T-cell (primary cell): ENCODE data around the gene CPTP. TPM values are rescaled to one million over a fixed set of nuclear protein-coding genes. Genes with fewer than 3 reads are reported as not detected.

Experiments
- ATAC-seq, 4 experiments: fragments of 200-7000 bp in 3 of 4; fragments of 150-1000 bp in 1 of 4; cut with Tn5 transposase; replicated peaks in 1 of 4; 1 replicate in 3 of 4; 2 replicates in 1 of 4; pipeline ENCODE4 v1.10.0; 2021; ENCODE audit warnings: moderate library complexity in 3 of 4, mild to moderate bottlenecking in 2 of 4, moderate number of reproducible peaks in 1 of 4
- CTCF ChIA-PET, 2 donors: fragments of 300-600 bp; sonication (Branson Sonifier 250); formaldehyde crosslinking; loops; one replicate each; lab custom pipeline; 2022; ENCODE audit warnings: antibody characterized with exemption in 2 of 2; lab: Charles Lee
- POLR2A ChIA-PET, 2 donors: fragments of 300-600 bp; sonication (Branson Sonifier 250); formaldehyde crosslinking; loops; one replicate each; lab custom pipeline; 2022; ENCODE audit warnings: antibody characterized with exemption in 2 of 2; lab: Charles Lee
- DNase-seq, 35 experiments: peaks; one replicate each; pipeline versions ENCODE4 v3.0.0 to v3.0.0-alpha.2; 2013 to 2023
- H3K27ac ChIP-seq: one replicate; pipeline ENCODE4 v1.5.1; 2013; ENCODE audit warnings: low read length
- H3K27me3 ChIP-seq, 2 experiments: replicated peaks in 1 of 2; 1 replicate in 1 of 2; 2 replicates in 1 of 2; pipeline versions ENCODE4 v1.6.1 to v1.7.0; 2013; ENCODE audit warnings: low read length in 1 of 2, mixed read lengths in 1 of 2; ENCODE audit not compliant: control insufficient read depth in 2 of 2, insufficient read depth in 2 of 2; ENCODE audit errors: extremely low read depth in 1 of 2
- H3K36me3 ChIP-seq, 2 donors: 1 replicate in 1 of 2; 2 replicates in 1 of 2; pipeline versions ENCODE4 v1.6.1 to v1.7.0; 2013; ENCODE audit warnings: low read length in 1 of 2; ENCODE audit not compliant: control insufficient read depth in 2 of 2, insufficient read depth in 1 of 2; ENCODE audit errors: extremely low read depth in 1 of 2
- H3K4me1 ChIP-seq, 2 experiments: 1 replicate in 1 of 2; 2 replicates in 1 of 2; pipeline versions ENCODE4 v1.6.1 to v1.7.0; 2013; ENCODE audit warnings: low read length in 2 of 2, mixed read lengths in 1 of 2; ENCODE audit not compliant: insufficient read depth in 2 of 2, control insufficient read depth in 1 of 2; ENCODE audit errors: extremely low read depth in 1 of 2
- H3K4me3 ChIP-seq, 2 donors: 1 replicate in 1 of 2; 2 replicates in 1 of 2; pipeline versions ENCODE4 v1.5.1 to v1.7.0; 2013; ENCODE audit warnings: mild to moderate bottlenecking in 2 of 2, low read length in 1 of 2, moderate library complexity in 1 of 2; ENCODE audit not compliant: control insufficient read depth in 1 of 2; ENCODE audit errors: extremely low read depth in 1 of 2
- H3K9me3 ChIP-seq: 2 replicates; pipeline ENCODE4 v1.7.0; 2013
- H3K27ac Mint-ChIP-seq, 2 donors: one replicate each; pipeline ENCODE4 v1.8.0; 2020 to 2021; ENCODE audit warnings: mild to moderate bottlenecking in 2 of 2, mixed read lengths in 2 of 2
- H3K27me3 Mint-ChIP-seq, 2 donors: one replicate each; pipeline ENCODE4 v1.8.0; 2021 to 2022; ENCODE audit warnings: mixed read lengths in 2 of 2
- H3K36me3 Mint-ChIP-seq: one replicate; pipeline ENCODE4 v1.8.0; 2021; ENCODE audit warnings: mixed read lengths
- H3K4me1 Mint-ChIP-seq, 3 donors: one replicate each; pipeline ENCODE4 v1.8.0; 2020 to 2022; ENCODE audit warnings: mixed read lengths in 3 of 3, mild to moderate bottlenecking in 1 of 3
- H3K4me3 Mint-ChIP-seq, 3 donors: one replicate each; pipeline ENCODE4 v1.8.0; 2020 to 2022; ENCODE audit warnings: mild to moderate bottlenecking in 3 of 3, mixed read lengths in 3 of 3, moderate library complexity in 3 of 3
- H3K9me3 Mint-ChIP-seq, 3 donors: one replicate each; pipeline ENCODE4 v1.8.0; 2020 to 2022; ENCODE audit warnings: mixed read lengths in 3 of 3
- WGBS: methylation state at CpG from one replicate; pipeline ENCODE4 v1.1.5; 2013; ENCODE audit warnings: missing lambda C conversion rate; ENCODE audit not compliant: insufficient coverage; 5-methylcytosine and 5-hydroxymethylcytosine counted together
- total RNA-seq, 35 experiments: library from RNA in 6 of 35; stranded (reverse) in 6 of 35; fragments of 120-200 nt in 1 of 35; gene quantifications; one replicate each; pipeline versions ENCODE4 v1.2.1 to v1.2.4 and lab custom pipeline; 2013 to 2026

Gene CPTP
- total RNA-seq, 5 donors from 2014 or later (not counting 1 experiment from before 2014, with no cell fraction given): 15.8 to 35.8 (median 29.9) TPM

GRCh38 chr1:1337793-1338147 is 13.2 kb downstream of the CPTP start:
- Mint-ChIP-seq H3K9me3 (no peaks in the 10 kb centered on the region), H3K27ac (no peak overlapping the region), H3K36me3 (peaks cover 10% of the 10 kb centered on the region), H3K4me1 (no peaks in the 10 kb centered on the region), H3K4me3 (no peak overlapping the region), H3K27me3 (no peaks in the 10 kb centered on the region)
- CTCF ChIA-PET: no interaction called here
- H3K4me3 ChIP-seq: no peak overlapping the region
- no peaks in the 10 kb centered on the region for H3K9me3 ChIP-seq
- H3K36me3 ChIP-seq: peaks cover 8 to 10% of the 10 kb centered on the region in 2 donors
- 97% methylated on average over 6 of the region's 18 CpGs for WGBS
- no peaks in the 10 kb centered on the region for H3K27me3 ChIP-seq
- peak in 5 of 35 experiments; percentile 20 to 36 (median 28) for DNase-seq
- no peaks in the 10 kb centered on the region for H3K4me1 ChIP-seq
- peak in 2 of 4 experiments; percentile 38 to 65 for ATAC-seq
- H3K27ac ChIP-seq: no peak overlapping the region
- POLR2A ChIA-PET: no interaction called here

GRCh38 chr1:1338278-1338677 is 13.7 kb downstream of the CPTP start:
- ChIA-PET CTCF (no interaction called here), POLR2A (no interaction called here)
- Histone ChIP-seq H3K4me1 (peaks cover 0 to 1% of the 10 kb centered on the region in 2 experiments), H3K9me3 (no peaks in the 10 kb centered on the region), H3K27me3 (no peaks in the 10 kb centered on the region), H3K27ac (no peak overlapping the region), H3K4me3 (no peak overlapping the region), H3K36me3 (peaks cover 8 to 10% of the 10 kb centered on the region in 2 donors)
- ATAC-seq: no peak
- Mint-ChIP-seq H3K36me3 (peaks cover 10% of the 10 kb centered on the region), H3K27ac (no peak overlapping the region), H3K9me3 (no peaks in the 10 kb centered on the region), H3K27me3 (no peaks in the 10 kb centered on the region), H3K4me3 (no peak overlapping the region), H3K4me1 (no peaks in the 10 kb centered on the region)
- DNase-seq: no peak
- 97% methylated on average over 36 of the region's 36 CpGs for WGBS

GRCh38 chr1:1340185-1340584 is 15.6 kb downstream of the CPTP start:
- Histone ChIP-seq H3K27ac (no peak overlapping the region), H3K9me3 (no peaks in the 10 kb centered on the region), H3K4me1 (peaks cover 0 to 14% of the 10 kb centered on the region in 2 experiments), H3K27me3 (no peaks in the 10 kb centered on the region), H3K36me3 (peaks cover 8 to 10% of the 10 kb centered on the region in 2 donors), H3K4me3 (no peak overlapping the region)
- no peak for DNase-seq
- no peaks in the 10 kb centered on the region for H3K27me3 Mint-ChIP-seq
- no peak for ATAC-seq
- ChIA-PET POLR2A (no interaction called here), CTCF (interaction anchor here in 1 of 2 donors (0.6 kb wide), 1 partner anchor 32 kb away, joined by 4 read pairs; no protein-coding TSS in a partner anchor)
- peaks cover 0 to 3% (median 2%) of the 10 kb centered on the region in 3 donors for H3K4me1 Mint-ChIP-seq
- no peak overlapping the region for H3K4me3 Mint-ChIP-seq
- no peak overlapping the region for H3K27ac Mint-ChIP-seq
- peaks cover 10% of the 10 kb centered on the region for H3K36me3 Mint-ChIP-seq
- WGBS: 95% methylated on average over 21 of the region's 23 CpGs
- H3K9me3 Mint-ChIP-seq: no peaks in the 10 kb centered on the region

GRCh38 chr1:1340791-1341548 is 16.4 kb downstream of the CPTP start:
- Histone ChIP-seq H3K27ac (no peak overlapping the region), H3K4me1 (peaks cover 0 to 19% of the 10 kb centered on the region in 2 experiments), H3K4me3 (no peak overlapping the region), H3K36me3 (peaks cover 8 to 9% of the 10 kb centered on the region in 2 donors), H3K9me3 (no peaks in the 10 kb centered on the region), H3K27me3 (no peaks in the 10 kb centered on the region)
- Mint-ChIP-seq H3K4me1 (peaks cover 0 to 3% (median 2%) of the 10 kb centered on the region in 3 donors), H3K4me3 (no peak overlapping the region), H3K27me3 (no peaks in the 10 kb centered on the region), H3K27ac (no peak overlapping the region), H3K36me3 (peaks cover 10% of the 10 kb centered on the region), H3K9me3 (no peaks in the 10 kb centered on the region)
- ChIA-PET CTCF (no interaction called here), POLR2A (no interaction called here)
- 94% methylated on average over 36 of the region's 36 CpGs for WGBS
- ATAC-seq (no peak), DNase-seq (no peak)

GRCh38 chr1:1341549-1342021 is 17.0 kb downstream of the CPTP start:
- H3K4me1 ChIP-seq: peaks cover 0 to 25% of the 10 kb centered on the region in 2 experiments
- DNase-seq (no peak), ATAC-seq (no peak)
- H3K4me1 Mint-ChIP-seq: peaks cover 2 to 7% (median 5%) of the 10 kb centered on the region in 3 donors
- no peaks in the 10 kb centered on the region for H3K27me3 ChIP-seq
- no peak overlapping the region for H3K4me3 Mint-ChIP-seq
- ChIA-PET CTCF (no interaction called here), POLR2A (no interaction called here)
- H3K9me3 Mint-ChIP-seq: no peaks in the 10 kb centered on the region
- H3K9me3 ChIP-seq: no peaks in the 10 kb centered on the region
- H3K36me3 ChIP-seq: peaks cover 8% of the 10 kb centered on the region in 2 donors
- 92% methylated on average over 16 of the region's 17 CpGs for WGBS
- peaks cover 10% of the 10 kb centered on the region for H3K36me3 Mint-ChIP-seq
- H3K4me3 ChIP-seq: no peak overlapping the region
- H3K27ac ChIP-seq: no peak overlapping the region
- no peak overlapping the region for H3K27ac Mint-ChIP-seq
- no peaks in the 10 kb centered on the region for H3K27me3 Mint-ChIP-seq

- ChIA-PET CTCF (no interaction called here), POLR2A (no interaction called here)
- Mint-ChIP-seq H3K36me3 (peaks cover 10% of the 10 kb centered on the region), H3K27ac (no peak overlapping the region), H3K4me3 (no peak overlapping the region), H3K27me3 (no peaks in the 10 kb centered on the region), H3K4me1 (peaks cover 7 to 12% (median 10%) of the 10 kb centered on the region in 3 donors), H3K9me3 (no peaks in the 10 kb centered on the region)
- DNase-seq: no peak
- Histone ChIP-seq H3K36me3 (peaks cover 8% of the 10 kb centered on the region in 2 donors), H3K27ac (no peak overlapping the region), H3K4me3 (no peak overlapping the region), H3K27me3 (no peaks in the 10 kb centered on the region), H3K9me3 (no peaks in the 10 kb centered on the region), H3K4me1 (peaks cover 0 to 30% of the 10 kb centered on the region in 2 experiments)
- 98% methylated on average over 28 of the region's 28 CpGs for WGBS
- no peak for ATAC-seq
These were observed 17.5 kb downstream of the CPTP start for GRCh38 chr1:1342061-1342562.
